ENCODE results near the gene C22orf23. TPM values are rescaled to one million over a fixed set of nuclear protein-coding genes. Genes with fewer than 3 reads are reported as not detected.
A peak's percentile ranks its signal among the peaks of the same experiment; 100 is the strongest.

The C22orf23 gene
- total and polyA plus RNA-seq, 11 donors: 0.16 to 0.80 (median 0.44) TPM; not detected in 2

DNA sequence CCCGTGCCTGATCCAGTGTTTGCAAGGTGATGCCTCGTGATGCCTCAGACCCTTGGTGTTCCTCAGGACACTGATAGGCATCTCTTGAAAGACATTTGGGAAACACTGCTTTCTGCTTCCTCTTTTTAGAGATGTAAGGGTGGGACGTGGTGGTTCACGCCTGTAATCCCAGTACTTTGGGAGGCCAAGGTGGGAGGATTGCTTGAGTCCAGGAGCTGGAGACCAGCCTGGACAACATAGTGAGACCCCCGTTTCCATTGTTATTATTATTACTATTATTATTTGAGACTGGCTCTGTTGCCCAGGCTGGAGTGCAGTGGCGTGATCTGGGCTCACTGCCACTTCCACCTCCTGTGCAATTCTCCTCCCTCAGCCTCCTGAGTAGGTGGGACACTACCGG, 37.5 kb upstream of the C22orf23 start:
- Histone ChIP-seq H3K27ac (no peak overlapping the region), H3K9me3 (no peaks in the 10 kb centered on the region), H3K4me3 (no peak overlapping the region), H3K36me3 (peaks cover 0 to 8% (median 0%) of the 10 kb centered on the region in 9 donors), H3K4me1 (peaks cover 0 to 12% (median 0%) of the 10 kb centered on the region in 12 donors), H3K27me3 (no peaks in the 10 kb centered on the region)
- TF ChIP-seq, protein P1, sequence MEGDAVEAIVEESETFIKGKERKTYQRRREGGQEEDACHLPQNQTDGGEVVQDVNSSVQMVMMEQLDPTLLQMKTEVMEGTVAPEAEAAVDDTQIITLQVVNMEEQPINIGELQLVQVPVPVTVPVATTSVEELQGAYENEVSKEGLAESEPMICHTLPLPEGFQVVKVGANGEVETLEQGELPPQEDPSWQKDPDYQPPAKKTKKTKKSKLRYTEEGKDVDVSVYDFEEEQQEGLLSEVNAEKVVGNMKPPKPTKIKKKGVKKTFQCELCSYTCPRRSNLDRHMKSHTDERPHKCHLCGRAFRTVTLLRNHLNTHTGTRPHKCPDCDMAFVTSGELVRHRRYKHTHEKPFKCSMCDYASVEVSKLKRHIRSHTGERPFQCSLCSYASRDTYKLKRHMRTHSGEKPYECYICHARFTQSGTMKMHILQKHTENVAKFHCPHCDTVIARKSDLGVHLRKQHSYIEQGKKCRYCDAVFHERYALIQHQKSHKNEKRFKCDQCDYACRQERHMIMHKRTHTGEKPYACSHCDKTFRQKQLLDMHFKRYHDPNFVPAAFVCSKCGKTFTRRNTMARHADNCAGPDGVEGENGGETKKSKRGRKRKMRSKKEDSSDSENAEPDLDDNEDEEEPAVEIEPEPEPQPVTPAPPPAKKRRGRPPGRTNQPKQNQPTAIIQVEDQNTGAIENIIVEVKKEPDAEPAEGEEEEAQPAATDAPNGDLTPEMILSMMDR (IDR thresholded peaks at IDR 0.05): no peak
- no peak for TF ChIP-seq POLR2A (IDR thresholded peaks at IDR 0.05)
- DNase-seq: no peak
- no peak for ATAC-seq
- intact Hi-C loops (cut with DNase I): no loop called here
- 88 to 94% (median 93%) methylated on average over 7 of the region's 7 CpGs for WGBS, 4 donors

DNA sequence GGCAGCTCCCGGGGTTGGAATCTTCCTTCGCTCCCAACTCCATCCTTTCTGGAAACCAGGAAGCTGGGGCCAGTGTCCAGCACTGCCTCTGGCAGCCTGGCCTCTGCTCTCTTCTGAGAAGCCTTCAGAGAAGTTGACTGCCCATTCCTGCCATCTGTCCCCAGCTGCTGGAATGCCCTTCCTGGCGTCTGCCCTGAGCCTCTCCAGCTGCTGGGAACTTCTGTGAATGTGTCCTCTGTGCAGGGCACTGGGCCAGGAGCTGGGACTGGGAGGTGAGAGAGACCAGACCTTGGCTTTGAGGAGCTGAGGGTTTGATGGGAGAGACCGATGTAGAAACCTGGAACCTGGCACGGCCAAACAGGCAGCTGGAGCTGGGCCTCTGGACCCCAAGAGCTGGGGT, 36.9 kb upstream of the C22orf23 start:
- Histone ChIP-seq H3K27me3 (no peaks in the 10 kb centered on the region), H3K4me3 (no peak overlapping the region), H3K4me1 (peaks cover 0 to 11% (median 0%) of the 10 kb centered on the region in 12 donors), H3K36me3 (peaks cover 0 to 8% (median 0%) of the 10 kb centered on the region in 9 donors), H3K9me3 (no peaks in the 10 kb centered on the region), H3K27ac (no peak overlapping the region)
- intact Hi-C loops (cut with DNase I): no loop called here
- DNase-seq (peak in 4 of 5 donors; percentile 33 to 69 (median 59)), ATAC-seq (peak in 3 of 4 donors; percentile 15 to 44 (median 37))
- no peak for TF ChIP-seq POLR2A (IDR thresholded peaks at IDR 0.05)
- TF ChIP-seq, protein P1 (IDR thresholded peaks at IDR 0.05): no peak
- 37 to 61% (median 52%) methylated on average over 3 to 5 of the region's 5 CpGs for WGBS, 4 donors

DNA sequence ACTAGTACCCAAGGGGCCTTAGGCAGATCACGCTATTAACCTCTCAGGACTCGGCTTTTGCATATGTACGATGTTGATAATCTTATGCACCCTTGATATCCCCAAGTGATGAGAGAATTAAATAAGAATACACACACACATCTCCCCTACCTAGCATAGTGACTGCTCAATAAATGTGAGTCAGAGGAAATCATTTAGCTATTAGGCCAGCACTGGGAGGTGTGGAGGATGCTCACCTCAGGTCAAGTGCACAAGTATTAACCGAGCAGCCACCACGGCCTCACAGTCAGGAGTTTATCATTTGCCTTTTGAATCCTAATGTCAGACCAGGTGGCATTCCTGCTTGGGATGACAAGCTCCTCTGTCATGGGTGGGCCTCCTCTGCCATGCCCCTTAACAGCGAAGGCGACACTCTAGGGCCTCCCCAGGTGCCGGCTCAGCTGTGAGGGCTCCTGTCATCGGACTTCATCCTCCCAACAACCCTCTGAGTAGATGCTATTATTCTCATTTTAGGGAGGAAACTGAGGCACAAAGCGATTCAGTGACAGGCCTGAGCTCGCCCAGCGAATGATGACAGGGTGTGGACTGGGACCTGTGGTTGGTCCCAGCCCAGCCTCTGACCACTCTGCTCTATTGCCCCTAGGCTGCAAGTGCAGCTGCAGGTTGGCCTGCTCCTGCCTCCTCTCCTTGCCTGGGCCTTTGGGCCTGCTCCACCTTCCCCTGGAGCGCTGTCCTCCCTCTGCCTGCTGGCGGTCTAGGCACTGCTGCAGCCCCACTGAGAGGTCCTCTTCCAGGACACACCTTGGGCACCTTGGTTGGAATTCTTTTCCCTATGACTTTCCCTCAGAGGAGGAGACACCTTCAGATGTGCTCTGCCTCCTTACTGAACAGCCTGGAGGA, 36.0 kb upstream of the C22orf23 start:
- Histone ChIP-seq H3K9me3 (no peaks in the 10 kb centered on the region), H3K4me1 (peaks cover 0 to 11% (median 0%) of the 10 kb centered on the region in 12 donors), H3K27me3 (no peaks in the 10 kb centered on the region), H3K27ac (no peak overlapping the region), H3K36me3 (peaks cover 0 to 8% (median 0%) of the 10 kb centered on the region in 9 donors), H3K4me3 (no peak overlapping the region)
- intact Hi-C loops (cut with DNase I): no loop called here
- TF ChIP-seq, protein P1 (IDR thresholded peaks at IDR 0.05): no peak
- no peak for TF ChIP-seq POLR2A (IDR thresholded peaks at IDR 0.05)
- no peak for ATAC-seq
- DNase-seq: no peak
- 88 to 98% (median 93%) methylated on average over 11 to 14 of the region's 14 CpGs for WGBS, 4 donors

DNA sequence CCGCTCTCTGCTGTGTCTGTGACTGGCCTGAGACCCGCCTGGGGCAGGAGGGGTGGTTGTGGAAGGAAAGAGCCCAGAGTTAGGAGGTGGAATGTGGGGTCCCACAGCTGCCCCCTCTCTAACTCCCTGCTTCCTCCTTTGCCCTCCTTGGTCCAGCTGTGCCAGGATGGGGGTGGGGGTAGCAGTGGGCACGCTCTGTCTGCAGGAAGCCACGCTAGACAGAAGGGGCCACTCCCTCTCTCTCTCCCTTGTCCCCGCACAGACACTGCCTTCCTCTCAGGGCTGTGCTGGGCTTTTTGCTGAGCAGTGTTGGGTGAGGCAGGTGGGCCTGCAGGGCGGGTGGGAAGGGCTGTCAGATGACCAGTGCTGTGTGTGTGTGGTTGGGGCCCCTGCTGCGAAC, 33.0 kb upstream of the C22orf23 start:
- TF ChIP-seq POLR2A (IDR thresholded peaks at IDR 0.05): no peak
- TF ChIP-seq, protein P1 (IDR thresholded peaks at IDR 0.05): no peak
- no peaks in the 10 kb centered on the region for H3K9me3 ChIP-seq
- peak overlapping the region in 1 of 12 donors; percentile 13 for H3K4me3 ChIP-seq
- DNase-seq (no peak), ATAC-seq (no peak)
- peaks cover 0 to 20% (median under 1%) of the 10 kb centered on the region in 12 donors for H3K4me1 ChIP-seq
- 90 to 94% (median 90%) methylated on average over 7 of the region's 7 CpGs for WGBS, 4 donors
- intact Hi-C loops (cut with DNase I): no loop called here
- H3K27ac ChIP-seq: peak overlapping the region in 2 of 12 donors; percentile 7 to 54
- H3K36me3 ChIP-seq: peaks cover 0 to 8% (median 0%) of the 10 kb centered on the region in 9 donors
- H3K27me3 ChIP-seq: no peaks in the 10 kb centered on the region

All from heart left ventricle (tissue), 16 donors.